Keratinocyte (primary cell): Measurements from ENCODE around the gene PPP3CB.

Source experiments
- EZH2 ChIP-seq: IDR thresholded peaks from one replicate; pipeline ENCODE4 v1.6.1; 2012; ENCODE audit warnings: inconsistent platforms, mild to moderate bottlenecking, low read length, moderate library complexity
- TF ChIP-seq, protein P1 (sequence below), 3 experiments: IDR thresholded peaks in 1 of 3; conservative IDR thresholded peaks in 1 of 3; optimal IDR thresholded peaks in 1 of 3; 2 replicates in 2 of 3; 3 replicates in 1 of 3; pipeline versions ENCODE3 to v1.5.1; 2011; ENCODE audit warnings: low read length in 3 of 3, mild to moderate bottlenecking in 3 of 3, moderate library complexity in 2 of 3, control low read depth in 1 of 3, inconsistent platforms in 1 of 3; ENCODE audit not compliant: insufficient read depth in 2 of 3; ENCODE audit errors: extremely low read depth in 1 of 3

DNA sequence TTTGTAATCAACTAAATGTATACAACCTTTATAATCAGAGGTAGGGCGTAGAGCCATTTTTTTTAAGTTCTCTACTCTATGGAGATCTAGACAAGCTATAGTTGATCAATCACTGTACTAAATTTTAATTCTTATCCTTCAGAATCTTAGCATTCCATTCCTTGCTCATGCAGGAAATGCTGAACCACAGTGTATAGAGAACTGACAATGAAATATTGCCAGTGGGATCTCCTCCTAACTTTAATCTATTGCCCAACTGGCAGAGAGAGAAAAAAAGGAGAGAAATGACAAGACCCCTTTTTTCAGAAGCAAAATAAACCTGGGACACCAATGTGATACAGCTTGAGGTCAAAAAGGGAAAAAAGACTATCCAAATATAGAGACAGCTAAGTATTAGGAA is 26.4 kb upstream of the PPP3CB start:
- TF ChIP-seq, protein P1, sequence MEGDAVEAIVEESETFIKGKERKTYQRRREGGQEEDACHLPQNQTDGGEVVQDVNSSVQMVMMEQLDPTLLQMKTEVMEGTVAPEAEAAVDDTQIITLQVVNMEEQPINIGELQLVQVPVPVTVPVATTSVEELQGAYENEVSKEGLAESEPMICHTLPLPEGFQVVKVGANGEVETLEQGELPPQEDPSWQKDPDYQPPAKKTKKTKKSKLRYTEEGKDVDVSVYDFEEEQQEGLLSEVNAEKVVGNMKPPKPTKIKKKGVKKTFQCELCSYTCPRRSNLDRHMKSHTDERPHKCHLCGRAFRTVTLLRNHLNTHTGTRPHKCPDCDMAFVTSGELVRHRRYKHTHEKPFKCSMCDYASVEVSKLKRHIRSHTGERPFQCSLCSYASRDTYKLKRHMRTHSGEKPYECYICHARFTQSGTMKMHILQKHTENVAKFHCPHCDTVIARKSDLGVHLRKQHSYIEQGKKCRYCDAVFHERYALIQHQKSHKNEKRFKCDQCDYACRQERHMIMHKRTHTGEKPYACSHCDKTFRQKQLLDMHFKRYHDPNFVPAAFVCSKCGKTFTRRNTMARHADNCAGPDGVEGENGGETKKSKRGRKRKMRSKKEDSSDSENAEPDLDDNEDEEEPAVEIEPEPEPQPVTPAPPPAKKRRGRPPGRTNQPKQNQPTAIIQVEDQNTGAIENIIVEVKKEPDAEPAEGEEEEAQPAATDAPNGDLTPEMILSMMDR (optimal IDR thresholded peaks at IDR 0.05 in 1 of 3, IDR thresholded peaks at IDR 0.05 in 1 of 3, conservative IDR thresholded peaks at IDR 0.05 in 1 of 3; ENCODE audit: extremely low read depth in 1 of 3, insufficient read depth in 2 of 3, low read length in 3 of 3) = no peak
- no peak for TF ChIP-seq EZH2
